Measurements from ENCODE around the gene WASL. TPM values are rescaled to one million over a fixed set of nuclear protein-coding genes. Genes with fewer than 3 reads are reported as not detected.

The WASL gene
- total and polyA plus RNA-seq, 10 of the 15 experiments (the other 5 are each of a cell fraction or from before 2014, with no cell fraction given): 2.0 to 6.4 (median 3.5) TPM

DNA sequence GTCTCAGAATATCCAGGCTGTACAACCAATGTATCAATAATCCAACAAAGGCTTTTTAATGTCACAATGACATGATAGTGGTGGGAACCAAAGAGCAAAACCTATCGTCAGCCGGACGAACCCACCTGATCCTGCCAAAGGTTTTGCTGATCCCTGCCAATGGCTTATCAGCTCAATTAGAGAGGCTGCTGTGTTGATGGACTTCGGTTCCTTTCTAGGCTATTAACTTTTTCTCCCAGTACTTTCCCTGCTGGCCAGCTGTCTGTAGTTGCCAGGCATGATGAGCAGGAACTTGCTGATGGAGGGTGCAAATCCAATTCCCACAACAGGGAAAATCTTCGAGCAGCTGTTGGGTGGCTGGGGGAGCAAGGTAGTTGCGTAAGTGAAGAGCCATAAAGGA, 90.8 kb downstream of the WASL start:
- H3K4me3 ChIP-seq: no peak overlapping the region
- H3K4me2 ChIP-seq (ENCODE audit: control insufficient read depth, insufficient read depth): no peak overlapping the region
- H3K4me1 ChIP-seq (ENCODE audit: control insufficient read depth, insufficient read depth, low read length): no peaks in the 10 kb centered on the region
- ATAC-seq (no peak), FAIRE-seq (no peak), DNase-seq (ENCODE audit: low read depth, low spot score) (no peak)
- H3K9ac ChIP-seq (ENCODE audit: control insufficient read depth, insufficient read depth, low read length): no peak overlapping the region
- ChIA-PET SMC1A (ENCODE audit: uncharacterized antibody, unreplicated experiment) (interaction anchor here (0.6 to 0.9 kb wide), 2 partner anchors 140 to 212 kb away, joined by 3 to 4 read pairs; no protein-coding TSS in a partner anchor), CTCF (no interaction called here), RAD21 (ENCODE audit: unreplicated experiment) (no interaction called here), POLR2A (no interaction called here)
- no peak overlapping the region for H2AFZ ChIP-seq (ENCODE audit: control insufficient read depth, low read depth, low read length)
- H3K79me2 ChIP-seq (ENCODE audit: control insufficient read depth, insufficient read depth, low read length): no peaks in the 10 kb centered on the region
- H3K27ac ChIP-seq (ENCODE audit: control insufficient read depth, insufficient read depth): no peak overlapping the region
- no peaks in the 10 kb centered on the region for H3K9me3 ChIP-seq (replicated peaks; ENCODE audit: control insufficient read depth, insufficient read depth, low read length)
- TF ChIP-seq MYC (IDR thresholded peaks at IDR 0.05; ENCODE audit: insufficient read depth, insufficient read length, insufficient replicate concordance, low read length, severe bottlenecking) (no peak), SUZ12 (IDR thresholded peaks at IDR 0.05; ENCODE audit: unreplicated experiment) (no peak), STAT1 (conservative IDR thresholded peaks at IDR 0.05) (no peak), CBFB (IDR thresholded peaks at IDR 0.05; ENCODE audit: low read depth) (no peak), SP1 (IDR thresholded peaks at IDR 0.05; ENCODE audit: low read depth, low read length) (no peak), ZNF207 (IDR thresholded peaks at IDR 0.05; ENCODE audit: borderline replicate concordance) (no peak)
- TF ChIP-seq, protein P1, sequence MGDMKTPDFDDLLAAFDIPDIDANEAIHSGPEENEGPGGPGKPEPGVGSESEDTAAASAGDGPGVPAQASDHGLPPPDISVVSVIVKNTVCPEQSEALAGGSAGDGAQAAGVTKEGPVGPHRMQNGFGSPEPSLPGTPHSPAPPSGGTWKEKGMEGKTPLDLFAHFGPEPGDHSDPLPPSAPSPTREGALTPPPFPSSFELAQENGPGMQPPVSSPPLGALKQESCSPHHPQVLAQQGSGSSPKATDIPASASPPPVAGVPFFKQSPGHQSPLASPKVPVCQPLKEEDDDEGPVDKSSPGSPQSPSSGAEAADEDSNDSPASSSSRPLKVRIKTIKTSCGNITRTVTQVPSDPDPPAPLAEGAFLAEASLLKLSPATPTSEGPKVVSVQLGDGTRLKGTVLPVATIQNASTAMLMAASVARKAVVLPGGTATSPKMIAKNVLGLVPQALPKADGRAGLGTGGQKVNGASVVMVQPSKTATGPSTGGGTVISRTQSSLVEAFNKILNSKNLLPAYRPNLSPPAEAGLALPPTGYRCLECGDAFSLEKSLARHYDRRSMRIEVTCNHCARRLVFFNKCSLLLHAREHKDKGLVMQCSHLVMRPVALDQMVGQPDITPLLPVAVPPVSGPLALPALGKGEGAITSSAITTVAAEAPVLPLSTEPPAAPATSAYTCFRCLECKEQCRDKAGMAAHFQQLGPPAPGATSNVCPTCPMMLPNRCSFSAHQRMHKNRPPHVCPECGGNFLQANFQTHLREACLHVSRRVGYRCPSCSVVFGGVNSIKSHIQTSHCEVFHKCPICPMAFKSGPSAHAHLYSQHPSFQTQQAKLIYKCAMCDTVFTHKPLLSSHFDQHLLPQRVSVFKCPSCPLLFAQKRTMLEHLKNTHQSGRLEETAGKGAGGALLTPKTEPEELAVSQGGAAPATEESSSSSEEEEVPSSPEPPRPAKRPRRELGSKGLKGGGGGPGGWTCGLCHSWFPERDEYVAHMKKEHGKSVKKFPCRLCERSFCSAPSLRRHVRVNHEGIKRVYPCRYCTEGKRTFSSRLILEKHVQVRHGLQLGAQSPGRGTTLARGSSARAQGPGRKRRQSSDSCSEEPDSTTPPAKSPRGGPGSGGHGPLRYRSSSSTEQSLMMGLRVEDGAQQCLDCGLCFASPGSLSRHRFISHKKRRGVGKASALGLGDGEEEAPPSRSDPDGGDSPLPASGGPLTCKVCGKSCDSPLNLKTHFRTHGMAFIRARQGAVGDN (IDR thresholded peaks at IDR 0.05): no peak
- TF ChIP-seq, protein P2, sequence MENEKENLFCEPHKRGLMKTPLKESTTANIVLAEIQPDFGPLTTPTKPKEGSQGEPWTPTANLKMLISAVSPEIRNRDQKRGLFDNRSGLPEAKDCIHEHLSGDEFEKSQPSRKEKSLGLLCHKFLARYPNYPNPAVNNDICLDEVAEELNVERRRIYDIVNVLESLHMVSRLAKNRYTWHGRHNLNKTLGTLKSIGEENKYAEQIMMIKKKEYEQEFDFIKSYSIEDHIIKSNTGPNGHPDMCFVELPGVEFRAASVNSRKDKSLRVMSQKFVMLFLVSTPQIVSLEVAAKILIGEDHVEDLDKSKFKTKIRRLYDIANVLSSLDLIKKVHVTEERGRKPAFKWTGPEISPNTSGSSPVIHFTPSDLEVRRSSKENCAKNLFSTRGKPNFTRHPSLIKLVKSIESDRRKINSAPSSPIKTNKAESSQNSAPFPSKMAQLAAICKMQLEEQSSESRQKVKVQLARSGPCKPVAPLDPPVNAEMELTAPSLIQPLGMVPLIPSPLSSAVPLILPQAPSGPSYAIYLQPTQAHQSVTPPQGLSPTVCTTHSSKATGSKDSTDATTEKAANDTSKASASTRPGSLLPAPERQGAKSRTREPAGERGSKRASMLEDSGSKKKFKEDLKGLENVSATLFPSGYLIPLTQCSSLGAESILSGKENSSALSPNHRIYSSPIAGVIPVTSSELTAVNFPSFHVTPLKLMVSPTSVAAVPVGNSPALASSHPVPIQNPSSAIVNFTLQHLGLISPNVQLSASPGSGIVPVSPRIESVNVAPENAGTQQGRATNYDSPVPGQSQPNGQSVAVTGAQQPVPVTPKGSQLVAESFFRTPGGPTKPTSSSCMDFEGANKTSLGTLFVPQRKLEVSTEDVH (IDR thresholded peaks at IDR 0.05; ENCODE audit: low read depth, partially characterized antibody): no peak
- 58% methylated on average over 6 of the region's 6 CpGs for WGBS (ENCODE audit: insufficient coverage, insufficient replicate concordance, low lambda C conversion rate, missing lambda C conversion rate)
- BruUV-seq (replicated peaks): no TSS peak
- H3K36me3 ChIP-seq (ENCODE audit: control insufficient read depth in 2 of 2, insufficient read depth in 2 of 2, low read length in 1 of 2): no peaks in the 10 kb centered on the region
- no peaks in the 10 kb centered on the region; a peak in 1 of 4 replicates for H3K27me3 ChIP-seq (replicated peaks in 1 of 2; ENCODE audit: control insufficient read depth in 2 of 2, insufficient read depth in 2 of 2, low read length in 1 of 2)
- no peaks in the 10 kb centered on the region for H4K20me1 ChIP-seq (ENCODE audit: control insufficient read depth, insufficient read depth)
- intact Hi-C loops (cut with micrococcal nuclease; ENCODE audit: unreplicated experiment) (no loop called here), in situ Hi-C loops (cut with MboI) (no loop called here)
